ENCODE data around the gene CCDC69.

The CCDC69 gene

GRCh38 chr5:151156507-151157420 lies 67.1 kb downstream of the CCDC69 start:
- Histone ChIP-seq H3K9me3 (replicated peaks in 1 of 11) (no peaks in the 10 kb centered on the region), H3K36me3 (peaks cover 0 to 19% (median 5%) of the 10 kb centered on the region in 11 experiments; a peak in 10 of 22 replicates), H3K4me2 (peak overlapping the region; percentile 89 to 99 (median 97)), H3K27me3 (no peaks in the 10 kb centered on the region), H4K20me1 (peaks cover 0 to 26% (median 0%) of the 10 kb centered on the region in 11 experiments; a peak in 8 of 22 replicates), H3K27ac (peak overlapping the region; percentile 68 to 86 (median 77)), H3K9ac (peak overlapping the region; percentile 73 to 91 (median 84)), H3K4me1 (peaks cover 55 to 69% (median 66%) of the 10 kb centered on the region in 10 experiments), H3K4me3 (peak overlapping the region; percentile 68 to 97 (median 81))
- no peak for TF ChIP-seq Cebpa-rat (IDR thresholded peaks at IDR 0.05)

- Histone ChIP-seq H3K4me3 (peak overlapping the region; percentile 68 to 97 (median 81)), H3K27me3 (no peaks in the 10 kb centered on the region), H3K4me2 (peak overlapping the region; percentile 89 to 99 (median 97)), H3K4me1 (peaks cover 63 to 77% (median 74%) of the 10 kb centered on the region in 10 experiments), H3K27ac (peak overlapping the region; percentile 68 to 86 (median 77)), H3K36me3 (peaks cover 0 to 19% (median 5%) of the 10 kb centered on the region in 11 experiments; a peak in 10 of 22 replicates), H4K20me1 (peaks cover 0 to 34% (median 3%) of the 10 kb centered on the region in 11 experiments; a peak in 9 of 22 replicates), H3K9ac (peak overlapping the region; percentile 73 to 91 (median 84)), H3K9me3 (replicated peaks in 1 of 11) (no peaks in the 10 kb centered on the region)
- no peak for TF ChIP-seq Cebpa-rat (IDR thresholded peaks at IDR 0.05)
Measured at GRCh38 chr5:151155775-151156506, 68.0 kb downstream of the CCDC69 start.

GRCh38 chr5:151154931-151155774 lies 68.7 kb downstream of the CCDC69 start:
- Histone ChIP-seq H4K20me1 (peaks cover 0 to 42% (median 5%) of the 10 kb centered on the region in 11 experiments; a peak in 9 of 22 replicates), H3K9ac (peak overlapping the region; percentile 73 to 91 (median 84); a peak in 21 of 22 replicates), H3K27ac (peak overlapping the region; percentile 68 to 86 (median 77); a peak in 21 of 22 replicates), H3K4me1 (peaks cover 71 to 85% (median 82%) of the 10 kb centered on the region in 10 experiments), H3K27me3 (no peaks in the 10 kb centered on the region), H3K9me3 (replicated peaks in 1 of 11) (no peaks in the 10 kb centered on the region), H3K4me3 (peak overlapping the region; percentile 68 to 97 (median 81)), H3K4me2 (peak overlapping the region; percentile 89 to 99 (median 97)), H3K36me3 (peaks cover 0 to 19% (median 5%) of the 10 kb centered on the region in 11 experiments; a peak in 10 of 22 replicates)
- TF ChIP-seq Cebpa-rat (IDR thresholded peaks at IDR 0.05): no peak

- Histone ChIP-seq H3K36me3 (peaks cover 0 to 27% (median 5%) of the 10 kb centered on the region in 11 experiments; a peak in 10 of 22 replicates), H3K4me3 (peak overlapping the region in 2 of 10 experiments; percentile 12 to 90; a peak in 2 of 20 replicates), H3K4me1 (peaks cover 82 to 95% (median 92%) of the 10 kb centered on the region in 10 experiments), H3K27me3 (no peaks in the 10 kb centered on the region), H3K9me3 (replicated peaks in 1 of 11) (no peaks in the 10 kb centered on the region), H3K27ac (peak overlapping the region in 2 of 11 experiments; percentile 79 to 81; a peak in 3 of 22 replicates), H4K20me1 (peaks cover 0 to 56% (median 7%) of the 10 kb centered on the region in 11 experiments; a peak in 9 of 22 replicates), H3K9ac (no peak overlapping the region), H3K4me2 (peak overlapping the region in 6 of 11 experiments; percentile 89 to 99 (median 97); a peak in 11 of 22 replicates)
- no peak for TF ChIP-seq Cebpa-rat (IDR thresholded peaks at IDR 0.05)
Measured at GRCh38 chr5:151153766-151154272, 70.1 kb downstream of the CCDC69 start.

- peak overlapping the region in 9 of 11 experiments; percentile 61 to 99 (median 89); a peak in 14 of 22 replicates for H3K4me2 ChIP-seq
Measured at GRCh38 chr5:151153300-151153699, 70.6 kb downstream of the CCDC69 start.

GRCh38 chr5:151151793-151152192 lies 72.1 kb downstream of the CCDC69 start:
- peak overlapping the region; percentile 61 to 99 (median 89) for H3K4me2 ChIP-seq
- peaks cover 75 to 96% (median 83%) of the 10 kb centered on the region in 10 experiments for H3K4me1 ChIP-seq
- H4K20me1 ChIP-seq: peaks cover 0 to 76% (median 13%) of the 10 kb centered on the region in 11 experiments; a peak in 11 of 22 replicates
- peak overlapping the region in 1 of 10 experiments; percentile 18; a peak in 2 of 20 replicates for H3K4me3 ChIP-seq
- H3K9me3 ChIP-seq (replicated peaks in 1 of 11): no peaks in the 10 kb centered on the region
- H3K27ac ChIP-seq: peak overlapping the region; percentile 70 to 91 (median 79)
- peaks cover 7 to 47% (median 17%) of the 10 kb centered on the region in 11 experiments; a peak in 20 of 22 replicates for H3K36me3 ChIP-seq
- peak overlapping the region; percentile 47 to 80 (median 68); a peak in 20 of 22 replicates for H3K9ac ChIP-seq
- TF ChIP-seq Cebpa-rat (IDR thresholded peaks at IDR 0.05): peak in 5 of 11 experiments; percentile 11 to 69 (median 24); a peak in 3 of 22 replicates
- H3K27me3 ChIP-seq: no peaks in the 10 kb centered on the region

More at GRCh38 chr5:151153300-151153699, 70.6 kb downstream of the CCDC69 start:
- H3K4me1 ChIP-seq: peaks cover 82 to 93% (median 87%) of the 10 kb centered on the region in 10 experiments
- no peak for TF ChIP-seq Cebpa-rat (IDR thresholded peaks at IDR 0.05)
- no peaks in the 10 kb centered on the region for H3K27me3 ChIP-seq
- peak overlapping the region in 8 of 11 experiments; percentile 2 to 91 (median 78); a peak in 11 of 22 replicates for H3K27ac ChIP-seq
- peaks cover 0 to 32% (median 5%) of the 10 kb centered on the region in 11 experiments; a peak in 10 of 22 replicates for H3K36me3 ChIP-seq
- H3K9me3 ChIP-seq (replicated peaks in 1 of 11): no peaks in the 10 kb centered on the region
- H3K4me3 ChIP-seq: peak overlapping the region in 1 of 10 experiments; percentile 14; a peak in 1 of 20 replicates
- H3K9ac ChIP-seq: peak overlapping the region in 2 of 11 experiments; percentile 62 to 76; a peak in 3 of 22 replicates
- peaks cover 0 to 61% (median 7%) of the 10 kb centered on the region in 11 experiments; a peak in 10 of 22 replicates for H4K20me1 ChIP-seq

- H3K4me3 ChIP-seq: peak overlapping the region in 2 of 10 experiments; percentile 18 to 20; a peak in 4 of 20 replicates
- no peaks in the 10 kb centered on the region for H3K27me3 ChIP-seq
- H4K20me1 ChIP-seq: peaks cover 0 to 81% (median 17%) of the 10 kb centered on the region in 11 experiments; a peak in 12 of 22 replicates
- H3K4me1 ChIP-seq: peaks cover 70 to 100% (median 81%) of the 10 kb centered on the region in 10 experiments
- H3K9me3 ChIP-seq (replicated peaks in 1 of 11): no peaks in the 10 kb centered on the region
- peak overlapping the region; percentile 61 to 99 (median 89) for H3K4me2 ChIP-seq
- peak overlapping the region; percentile 70 to 91 (median 79) for H3K27ac ChIP-seq
- peaks cover 9 to 53% (median 22%) of the 10 kb centered on the region in 11 experiments; a peak in 20 of 22 replicates for H3K36me3 ChIP-seq
- peak overlapping the region; percentile 47 to 80 (median 68) for H3K9ac ChIP-seq
- TF ChIP-seq Cebpa-rat (IDR thresholded peaks at IDR 0.05): no peak
Measured at GRCh38 chr5:151151263-151151660, 72.6 kb downstream of the CCDC69 start.

Data from BLaER1 treated with 17β-estradiol and CSF1 and Interleukin-3, amounts not matched to agents 10 nM and 100 nM (cell line).